Thyroid gland (tissue), 4 donors: Measurements from ENCODE around the gene STK36. TPM values are rescaled to one million over a fixed set of nuclear protein-coding genes. Genes with fewer than 3 reads are reported as not detected.
A peak's percentile ranks its signal among the peaks of the same experiment; 100 is the strongest.
"Not testable (repeated sequence)": the region's sequence is repeated elsewhere in the genome, so short reads cannot be mapped to it uniquely, and the experiment has no call there.

Experiments
- DNase-seq, 2 donors: peaks; one replicate each; pipeline ENCODE4 v3.0.0-alpha.2; 2019
- H3K27ac ChIP-seq, 3 donors: fragments of 200-600 bp; sonication (generic); 1 replicate in 2 of 3; 2 replicates in 1 of 3; pipeline ENCODE4 v1.5.1; 2016 to 2019; ENCODE audit warnings: mild to moderate bottlenecking in 1 of 3, moderate library complexity in 1 of 3
- H3K27me3 ChIP-seq: fragments of 200-600 bp; sonication (generic); one replicate; pipeline ENCODE4 v1.5.1; 2019
- H3K36me3 ChIP-seq, 2 donors: fragments of 200-600 bp; sonication (generic); one replicate each; pipeline ENCODE4 v1.5.1; 2016 to 2019
- H3K4me1 ChIP-seq, 2 donors: fragments of 200-600 bp; sonication (generic); one replicate each; pipeline ENCODE4 v1.5.1; 2017 to 2019
- H3K4me3 ChIP-seq, 3 donors: fragments of 200-600 bp; sonication (generic); replicated peaks in 1 of 3; 1 replicate in 2 of 3; 2 replicates in 1 of 3; pipeline ENCODE4 v1.5.1; 2016; ENCODE audit warnings: mild to moderate bottlenecking in 1 of 3
- H3K9me3 ChIP-seq: fragments of 200-600 bp; sonication (generic); one replicate; pipeline ENCODE4 v1.5.1; 2017
- POLR2A ChIP-seq, 2 donors: fragments of 450-650 bp; IDR thresholded peaks; one replicate each; pipeline ENCODE4 v1.6.1; 2017; ENCODE audit warnings: antibody characterized with exemption in 2 of 2, mild to moderate bottlenecking in 2 of 2, moderate library complexity in 1 of 2
- WGBS, 2 donors: methylation state at CpG; one replicate each; pipeline ENCODE4 v1.1.5; 2017; 5-methylcytosine and 5-hydroxymethylcytosine counted together
- intact Hi-C: fragments of 100-400 bp; cut with DNase I; formaldehyde crosslinking; loops from one replicate; pipeline ENCODE4 v1.15.1; 2023
- total RNA-seq, 4 donors: library from RNA; depleted of rRNA; stranded (reverse); fragments of >200 nt; gene quantifications; one replicate each; pipeline ENCODE4 v1.2.3, GENCODE V29; 2016
- TF ChIP-seq, protein P1 (sequence below), 6 experiments: fragments of 200-600 bp in 3 of 6; fragments of 450-650 bp in 3 of 6; sonication (generic) in 3 of 6; IDR thresholded peaks; one replicate each; pipeline ENCODE4 v1.5.1; 2016 to 2019; ENCODE audit warnings: antibody characterized with exemption in 6 of 6, mild to moderate bottlenecking in 2 of 6, inconsistent platforms in 1 of 6, moderate library complexity in 1 of 6

Gene STK36
- total RNA-seq, 4 donors from 2014 or later = 50.9 to 82.3 (median 64.0) TPM

DNA sequence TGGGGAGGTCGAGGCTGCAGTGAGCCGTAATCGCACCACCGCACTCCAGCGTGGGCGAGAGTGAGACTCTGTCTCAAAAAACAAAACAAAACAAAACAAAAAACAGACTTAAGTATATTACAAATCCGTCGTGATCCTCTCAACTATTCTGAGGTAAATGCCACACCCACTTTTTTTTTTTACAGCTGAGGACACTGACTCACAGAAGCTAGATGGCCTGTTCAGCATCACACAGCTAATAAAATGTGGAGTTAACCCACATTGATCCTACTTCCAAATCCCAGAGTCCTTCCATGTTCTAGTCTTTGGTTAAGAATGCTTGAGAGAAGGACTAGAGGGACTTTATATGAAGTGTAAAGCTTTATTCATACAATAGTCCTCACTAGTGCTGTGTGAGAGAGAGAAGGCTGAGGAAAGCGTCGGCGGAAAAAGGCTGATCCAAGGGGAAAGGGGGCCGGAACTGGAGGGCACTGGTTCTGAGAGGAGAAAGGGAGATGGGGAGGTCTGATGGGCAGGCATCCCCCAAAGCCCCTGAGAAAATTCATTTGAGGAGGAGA is 711 bp upstream of the STK36 start:
- Histone ChIP-seq H3K36me3 (peaks cover 17 to 23% of the 10 kb centered on the region in 2 donors), H3K27me3 (no peaks in the 10 kb centered on the region), H3K4me3 (peak overlapping the region; percentile 61 to 75 (median 67)), H3K27ac (peak overlapping the region in 2 of 3 donors; percentile 5 to 43), H3K4me1 (peaks cover 4 to 17% of the 10 kb centered on the region in 2 donors), H3K9me3 (no peaks in the 10 kb centered on the region)
- 36% methylated on average over 12 of the region's 12 CpGs for WGBS, 2 donors
- intact Hi-C loops = no loop called here
- TF ChIP-seq, protein P1, sequence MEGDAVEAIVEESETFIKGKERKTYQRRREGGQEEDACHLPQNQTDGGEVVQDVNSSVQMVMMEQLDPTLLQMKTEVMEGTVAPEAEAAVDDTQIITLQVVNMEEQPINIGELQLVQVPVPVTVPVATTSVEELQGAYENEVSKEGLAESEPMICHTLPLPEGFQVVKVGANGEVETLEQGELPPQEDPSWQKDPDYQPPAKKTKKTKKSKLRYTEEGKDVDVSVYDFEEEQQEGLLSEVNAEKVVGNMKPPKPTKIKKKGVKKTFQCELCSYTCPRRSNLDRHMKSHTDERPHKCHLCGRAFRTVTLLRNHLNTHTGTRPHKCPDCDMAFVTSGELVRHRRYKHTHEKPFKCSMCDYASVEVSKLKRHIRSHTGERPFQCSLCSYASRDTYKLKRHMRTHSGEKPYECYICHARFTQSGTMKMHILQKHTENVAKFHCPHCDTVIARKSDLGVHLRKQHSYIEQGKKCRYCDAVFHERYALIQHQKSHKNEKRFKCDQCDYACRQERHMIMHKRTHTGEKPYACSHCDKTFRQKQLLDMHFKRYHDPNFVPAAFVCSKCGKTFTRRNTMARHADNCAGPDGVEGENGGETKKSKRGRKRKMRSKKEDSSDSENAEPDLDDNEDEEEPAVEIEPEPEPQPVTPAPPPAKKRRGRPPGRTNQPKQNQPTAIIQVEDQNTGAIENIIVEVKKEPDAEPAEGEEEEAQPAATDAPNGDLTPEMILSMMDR (IDR thresholded peaks at IDR 0.05) = no peak
- TF ChIP-seq POLR2A (IDR thresholded peaks at IDR 0.05) = no peak
- DNase-seq = no peak

DNA sequence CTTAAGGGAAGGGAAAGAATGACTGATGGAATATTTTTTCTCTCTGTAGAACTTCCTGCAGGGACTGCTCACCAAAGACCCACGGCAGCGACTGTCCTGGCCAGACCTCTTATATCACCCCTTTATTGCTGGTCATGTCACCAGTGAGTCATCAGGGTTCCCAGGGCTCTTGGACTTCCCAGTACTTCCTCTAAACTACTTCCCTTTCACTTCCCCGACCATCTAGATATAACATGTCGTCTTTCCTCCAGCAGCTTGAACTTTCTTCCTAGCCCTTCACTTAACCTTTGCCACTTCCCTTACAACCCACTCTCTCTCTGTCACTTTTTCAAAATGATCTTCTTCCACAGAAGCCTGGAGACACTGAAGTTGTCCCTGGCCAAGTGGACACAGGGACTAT is 7.2 kb downstream of the STK36 start:
- TF ChIP-seq POLR2A (IDR thresholded peaks at IDR 0.05) = no peak
- TF ChIP-seq, protein P1 (IDR thresholded peaks at IDR 0.05) = no peak
- Histone ChIP-seq H3K36me3 (peaks cover 22 to 48% of the 10 kb centered on the region in 2 donors), H3K27ac (no peak overlapping the region), H3K4me3 (no peak overlapping the region), H3K4me1 (no peaks in the 10 kb centered on the region), H3K27me3 (no peaks in the 10 kb centered on the region), H3K9me3 (no peaks in the 10 kb centered on the region)
- intact Hi-C loops = no loop called here
- WGBS, 2 donors = 79 to 86% methylated on average over 4 of the region's 4 CpGs
- DNase-seq = no peak

DNA sequence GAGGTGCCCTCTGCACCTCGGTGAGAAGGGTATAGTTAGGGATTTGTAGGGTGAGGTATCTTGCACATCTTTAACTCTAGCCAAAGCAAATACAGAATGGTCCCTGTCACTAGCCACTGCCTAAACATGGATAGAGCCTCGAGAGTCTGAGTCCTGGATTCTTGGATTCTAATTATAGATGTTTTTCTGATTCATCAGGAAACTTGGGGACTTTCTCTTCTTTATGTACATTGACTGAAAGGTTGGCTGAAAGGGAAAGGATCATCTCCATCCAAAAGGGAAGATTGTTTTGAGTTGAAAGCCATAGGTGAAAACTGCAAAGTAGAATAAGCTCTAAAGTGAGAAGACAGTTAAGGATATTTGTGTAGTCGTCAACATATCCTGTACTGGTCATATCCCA is 8.2 kb downstream of the STK36 start:
- H3K27ac ChIP-seq = no peak overlapping the region
- TF ChIP-seq, protein P1 (IDR thresholded peaks at IDR 0.05) = no peak
- no peak for TF ChIP-seq POLR2A (IDR thresholded peaks at IDR 0.05)
- H3K4me3 ChIP-seq = no peak overlapping the region
- no peaks in the 10 kb centered on the region for H3K9me3 ChIP-seq
- H3K27me3 ChIP-seq = no peaks in the 10 kb centered on the region
- intact Hi-C loops = no loop called here
- H3K36me3 ChIP-seq = peaks cover 22 to 48% of the 10 kb centered on the region in 2 donors
- no peak for DNase-seq
- H3K4me1 ChIP-seq = no peaks in the 10 kb centered on the region
- WGBS, 2 donors = 74 to 93% methylated on average over 3 of the region's 3 CpGs

DNA sequence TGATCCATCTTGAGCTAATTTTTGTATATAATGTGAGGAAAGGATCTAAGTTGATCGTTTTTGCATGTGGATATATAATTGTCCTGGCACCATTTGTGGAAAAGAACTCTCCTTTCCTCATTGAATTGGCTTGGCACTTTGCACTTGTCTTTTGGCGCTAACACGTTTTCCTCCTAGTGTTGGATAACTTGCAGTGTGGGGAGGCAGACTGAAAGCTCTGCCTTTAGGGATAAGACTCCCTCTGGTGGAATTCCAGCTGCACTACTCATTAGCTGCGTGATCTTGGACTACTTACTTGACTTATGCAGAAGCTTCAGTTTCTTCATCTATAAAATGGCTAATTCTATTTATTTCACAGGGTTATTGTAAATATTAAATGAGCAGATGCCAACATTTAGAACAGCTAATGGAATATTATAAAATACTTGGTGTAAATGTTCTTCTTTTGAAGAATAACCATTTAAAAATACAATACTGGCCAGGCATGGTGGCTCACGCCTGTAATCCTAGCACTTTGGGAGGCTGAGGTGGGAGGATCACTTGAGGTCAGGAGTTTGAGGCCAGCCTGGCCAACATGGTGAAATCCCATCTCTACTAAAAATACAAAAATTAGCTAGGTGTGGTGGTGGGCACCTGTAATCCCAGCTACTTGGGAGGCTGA is 15.6 kb downstream of the STK36 start:
- intact Hi-C loops, H3K9me3 ChIP-seq: not testable (repeated sequence)
- TF ChIP-seq, protein P1 (IDR thresholded peaks at IDR 0.05) = peak in 5 of 6 experiments; percentile 50 to 78 (median 65)

DNA sequence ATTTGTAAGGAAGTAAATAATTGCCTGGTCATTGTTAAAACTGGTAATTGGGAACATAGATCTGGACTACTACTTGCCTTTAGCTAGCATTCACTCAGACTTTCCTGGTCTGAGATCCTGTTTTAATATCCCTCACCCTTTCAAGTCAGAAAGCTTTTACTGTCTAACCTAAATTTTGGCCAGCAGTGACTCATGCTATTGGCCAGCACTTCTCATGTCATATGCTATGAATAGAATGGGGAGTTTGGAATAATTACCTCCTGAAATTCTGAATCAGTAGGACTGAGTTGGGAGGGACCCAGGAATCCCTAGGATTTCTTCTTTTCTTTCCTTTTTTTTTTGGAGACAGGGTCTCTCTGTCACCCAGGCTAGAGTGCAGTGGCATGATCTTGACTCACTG is 19.3 kb downstream of the STK36 start:
- intact Hi-C loops = no loop called here
- DNase-seq = no peak
- Histone ChIP-seq H3K27ac (no peak overlapping the region), H3K4me1 (no peaks in the 10 kb centered on the region), H3K36me3 (peaks cover 49 to 56% of the 10 kb centered on the region in 2 donors), H3K27me3 (no peaks in the 10 kb centered on the region), H3K9me3 (no peaks in the 10 kb centered on the region), H3K4me3 (no peak overlapping the region)
- TF ChIP-seq, protein P1 (IDR thresholded peaks at IDR 0.05) = no peak
- TF ChIP-seq POLR2A (IDR thresholded peaks at IDR 0.05) = no peak

More for the DNA sequence above, 15.6 kb downstream of the STK36 start:
- not testable (repeated sequence) for H3K4me3 ChIP-seq, H3K27me3 ChIP-seq, H3K4me1 ChIP-seq, H3K27ac ChIP-seq
- DNase-seq = peak; percentile 46 to 58
- 30 to 31% methylated on average over 5 of the region's 5 CpGs for WGBS, 2 donors
- H3K36me3 ChIP-seq = peaks cover 24 to 34% of the 10 kb centered on the region in 2 donors
